ENCODE data around the gene MGLL.
"Not testable (repeated sequence)": the region's sequence is repeated elsewhere in the genome, so short reads cannot be mapped to it uniquely, and the experiment has no call there.

Gene MGLL

GRCh38 chr3:127671523-127672428, 150.5 kb downstream of the MGLL start:
- DNase-seq (ENCODE audit: extremely low spot score, insufficient read length, low read depth) (no peak), FAIRE-seq (no peak)

- no peak for FAIRE-seq
- no peak for DNase-seq (ENCODE audit: extremely low spot score, insufficient read length, low read depth)
These were observed 151.4 kb downstream of the MGLL start for GRCh38 chr3:127670761-127671522.

GRCh38 chr3:127670229-127670559, 152.1 kb downstream of the MGLL start:
- FAIRE-seq (no peak), DNase-seq (ENCODE audit: extremely low spot score, insufficient read length, low read depth) (no peak)

GRCh38 chr3:127669541-127670228, 152.6 kb downstream of the MGLL start:
- no peak for FAIRE-seq

GRCh38 chr3:127668906-127669305, 153.4 kb downstream of the MGLL start:
- FAIRE-seq (no peak), DNase-seq (ENCODE audit: extremely low spot score, insufficient read length, low read depth) (no peak)

More at GRCh38 chr3:127669541-127670228, 152.6 kb downstream of the MGLL start:
- no peak for DNase-seq (ENCODE audit: extremely low spot score, insufficient read length, low read depth)

GRCh38 chr3:127667119-127667681, 155.1 kb downstream of the MGLL start:
- no peak for FAIRE-seq
- no peak for DNase-seq (ENCODE audit: extremely low spot score, insufficient read length, low read depth)

- FAIRE-seq (no peak), DNase-seq (ENCODE audit: extremely low spot score, insufficient read length, low read depth) (no peak)
These were observed 155.6 kb downstream of the MGLL start for GRCh38 chr3:127666676-127667075.

GRCh38 chr3:127665586-127665985, 156.7 kb downstream of the MGLL start:
- FAIRE-seq = no peak
- DNase-seq (ENCODE audit: extremely low spot score, insufficient read length, low read depth) = no peak

GRCh38 chr3:127665165-127665564, 157.2 kb downstream of the MGLL start:
- DNase-seq (ENCODE audit: extremely low spot score, insufficient read length, low read depth) (no peak), FAIRE-seq (no peak)

GRCh38 chr3:127663151-127663550, 159.2 kb downstream of the MGLL start:
- FAIRE-seq (no peak), DNase-seq (ENCODE audit: extremely low spot score, insufficient read length, low read depth) (no peak)

GRCh38 chr3:127662001-127662469, 160.3 kb downstream of the MGLL start:
- no peak for FAIRE-seq
- no peak for DNase-seq (ENCODE audit: extremely low spot score, insufficient read length, low read depth)

- FAIRE-seq (no peak), DNase-seq (ENCODE audit: extremely low spot score, insufficient read length, low read depth) (no peak)
These were observed 160.7 kb downstream of the MGLL start for GRCh38 chr3:127661600-127661999.

GRCh38 chr3:127660621-127661251, 161.6 kb downstream of the MGLL start:
- FAIRE-seq (no peak), DNase-seq (ENCODE audit: extremely low spot score, insufficient read length, low read depth) (no peak)

- FAIRE-seq = no peak
- no peak for DNase-seq (ENCODE audit: extremely low spot score, insufficient read length, low read depth)
These were observed 164.1 kb downstream of the MGLL start for GRCh38 chr3:127658234-127658633.

- DNase-seq (ENCODE audit: extremely low spot score, insufficient read length, low read depth) (no peak), FAIRE-seq (no peak)
These were observed 165.4 kb downstream of the MGLL start for GRCh38 chr3:127656906-127657305.

- no peak for FAIRE-seq
- no peak for DNase-seq (ENCODE audit: extremely low spot score, insufficient read length, low read depth)
These were observed 166.7 kb downstream of the MGLL start for GRCh38 chr3:127655641-127656040.

GRCh38 chr3:127654993-127655392, 167.3 kb downstream of the MGLL start:
- not testable (repeated sequence) for FAIRE-seq; DNase-seq (ENCODE audit: extremely low spot score, insufficient read length, low read depth)

GRCh38 chr3:127654374-127654773, 167.9 kb downstream of the MGLL start:
- FAIRE-seq (no peak), DNase-seq (ENCODE audit: extremely low spot score, insufficient read length, low read depth) (no peak)

GRCh38 chr3:127652246-127652995, 169.9 kb downstream of the MGLL start:
- DNase-seq (ENCODE audit: extremely low spot score, insufficient read length, low read depth) (peak; percentile 56), FAIRE-seq (peak; percentile 71)
